Panc1 (cell line): ENCODE data around the gene CNPPD1. TPM values are rescaled to one million over a fixed set of nuclear protein-coding genes. Genes with fewer than 3 reads are reported as not detected.

ENCODE experiments used
- ATAC-seq: fragments of 200-7000 bp; cut with Tn5 transposase; 2 replicates; pipeline ENCODE4 v1.9.1; 2020; ENCODE audit warnings: mild to moderate bottlenecking, moderate library complexity
- BruUV-seq: library from RNA; stranded (reverse); fragments of 400-500 nt; replicated peaks from 2 replicates; lab custom pipeline; 2021; lab: Mats Ljungman, UMichigan
- CTCF ChIA-PET: fragments of 300-600 bp; sonication (Branson Sonifier 250); formaldehyde crosslinking; loops from one replicate; lab custom pipeline; 2022; ENCODE audit warnings: antibody characterized with exemption; lab: Charles Lee
- POLR2A ChIA-PET: fragments of 300-600 bp; sonication (Branson Sonifier 250); formaldehyde crosslinking; loops from one replicate; lab custom pipeline; 2022; ENCODE audit warnings: antibody characterized with exemption; lab: Charles Lee
- DNase-seq: peaks from one replicate; pipeline ENCODE4 v3.0.0-alpha.2; 2010; ENCODE audit warnings: low read depth, low spot score
- H3K27ac ChIP-seq: 2 replicates; pipeline ENCODE4 v1.5.1; 2011; ENCODE audit warnings: mild to moderate bottlenecking, low read length, inconsistent platforms
- H3K27me3 ChIP-seq: fragments of 200-500 bp; sonication (Bioruptor generic); 2 replicates; pipeline ENCODE4 v1.6.0; 2014; ENCODE audit warnings: low read length, inconsistent platforms; ENCODE audit not compliant: control insufficient read depth, insufficient read depth
- H3K36me3 ChIP-seq: fragments of 200-500 bp; sonication (Bioruptor generic); 2 replicates; pipeline ENCODE4 v1.5.1; 2014; ENCODE audit warnings: inconsistent platforms, mild to moderate bottlenecking, low read length, moderate library complexity; ENCODE audit not compliant: control insufficient read depth, insufficient read depth
- H3K4me1 ChIP-seq: 2 replicates; pipeline ENCODE4 v1.5.1; 2011; ENCODE audit warnings: inconsistent platforms, mild to moderate bottlenecking, low read length, moderate library complexity; ENCODE audit not compliant: control insufficient read depth, insufficient read depth
- H3K4me3 ChIP-seq, 2 experiments: 2 replicates each; pipeline ENCODE4 v1.5.1; 2011 to 2012; ENCODE audit warnings: low read depth in 2 of 2, low read length in 2 of 2, mild to moderate bottlenecking in 2 of 2, inconsistent platforms in 1 of 2, moderate library complexity in 1 of 2
- H3K9me3 ChIP-seq: fragments of 200-500 bp; sonication (Bioruptor generic); 2 replicates; pipeline ENCODE4 v1.5.1; 2014; ENCODE audit warnings: low read depth, mild to moderate bottlenecking, inconsistent platforms, low read length, moderate library complexity; ENCODE audit not compliant: control insufficient read depth, insufficient read depth
- POLR2AphosphoS5 ChIP-seq: IDR thresholded peaks from 2 replicates; pipeline ENCODE4 v1.6.1; 2012; ENCODE audit warnings: mild to moderate bottlenecking, low read depth, low read length, moderate library complexity
- REST ChIP-seq, 2 experiments: IDR thresholded peaks; 2 replicates each; pipeline ENCODE4 v1.6.1; 2011 to 2012; ENCODE audit warnings: low read depth in 2 of 2, control low read depth in 1 of 2, low read length in 1 of 2, mild to moderate bottlenecking in 1 of 2, moderate library complexity in 1 of 2; ENCODE audit not compliant: insufficient read depth in 1 of 2
- SIN3A ChIP-seq: IDR thresholded peaks from 2 replicates; pipeline ENCODE4 v1.6.1; 2012; ENCODE audit warnings: low read depth, mild to moderate bottlenecking, low read length, moderate library complexity, borderline replicate concordance; ENCODE audit not compliant: insufficient read depth
- TCF7L2 ChIP-seq: IDR thresholded peaks from 2 replicates; pipeline ENCODE4 v1.6.1; 2011; ENCODE audit warnings: mild to moderate bottlenecking, low read depth, low read length, inconsistent platforms
- in situ Hi-C: cut with HindIII; loops from 2 replicates; pipeline ENCODE4 v1.10.0; 2016; ENCODE audit warnings: low sequenced_read_pairs, low pct_unique_long_range_greater_than_20kb
- intact Hi-C: fragments of 100-400 bp; cut with micrococcal nuclease; formaldehyde crosslinking; loops from one replicate; pipeline ENCODE4 v1.10.0; 2022; ENCODE audit not compliant: unreplicated experiment
- total RNA-seq: library from RNA; stranded (reverse); gene quantifications from one replicate; pipeline ENCODE4 v1.2.1, GENCODE V29; 2021; ENCODE audit not compliant: unreplicated experiment
- TF ChIP-seq, protein P1 (sequence below): fragments of 450-650 bp; IDR thresholded peaks from 2 replicates; pipeline ENCODE4 v1.5.1; 2017; ENCODE audit warnings: mild to moderate bottlenecking

The CNPPD1 gene
- total RNA-seq, 1 experiment from 2014 or later: 55.7 TPM

- intact Hi-C loops (no loop called here), in situ Hi-C loops (no loop called here)
- Histone ChIP-seq H3K4me1 (peaks cover 12% of the 10 kb centered on the region), H3K27me3 (no peaks in the 10 kb centered on the region), H3K27ac (no peak overlapping the region), H3K4me3 (no peak overlapping the region), H3K36me3 (peaks cover 7% of the 10 kb centered on the region; the same call in 1 of the 2 replicates), H3K9me3 (no peaks in the 10 kb centered on the region)
- CTCF ChIA-PET: no interaction called here
- no peak for DNase-seq
- ATAC-seq: no peak
- TF ChIP-seq REST (IDR thresholded peaks at IDR 0.05; ENCODE audit: insufficient read depth in 1 of 2, low read depth in 2 of 2, low read length in 1 of 2): no peak
- no peak for TF ChIP-seq SIN3A
- no peak for TF ChIP-seq TCF7L2
- TF ChIP-seq, protein P1, sequence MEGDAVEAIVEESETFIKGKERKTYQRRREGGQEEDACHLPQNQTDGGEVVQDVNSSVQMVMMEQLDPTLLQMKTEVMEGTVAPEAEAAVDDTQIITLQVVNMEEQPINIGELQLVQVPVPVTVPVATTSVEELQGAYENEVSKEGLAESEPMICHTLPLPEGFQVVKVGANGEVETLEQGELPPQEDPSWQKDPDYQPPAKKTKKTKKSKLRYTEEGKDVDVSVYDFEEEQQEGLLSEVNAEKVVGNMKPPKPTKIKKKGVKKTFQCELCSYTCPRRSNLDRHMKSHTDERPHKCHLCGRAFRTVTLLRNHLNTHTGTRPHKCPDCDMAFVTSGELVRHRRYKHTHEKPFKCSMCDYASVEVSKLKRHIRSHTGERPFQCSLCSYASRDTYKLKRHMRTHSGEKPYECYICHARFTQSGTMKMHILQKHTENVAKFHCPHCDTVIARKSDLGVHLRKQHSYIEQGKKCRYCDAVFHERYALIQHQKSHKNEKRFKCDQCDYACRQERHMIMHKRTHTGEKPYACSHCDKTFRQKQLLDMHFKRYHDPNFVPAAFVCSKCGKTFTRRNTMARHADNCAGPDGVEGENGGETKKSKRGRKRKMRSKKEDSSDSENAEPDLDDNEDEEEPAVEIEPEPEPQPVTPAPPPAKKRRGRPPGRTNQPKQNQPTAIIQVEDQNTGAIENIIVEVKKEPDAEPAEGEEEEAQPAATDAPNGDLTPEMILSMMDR: no peak
- no peak for TF ChIP-seq POLR2AphosphoS5
- BruUV-seq: no TSS peak
- POLR2A ChIA-PET: no interaction called here
These were observed 47.3 kb upstream of the CNPPD1 start for GRCh38 chr2:219223831-219224610.

DNA sequence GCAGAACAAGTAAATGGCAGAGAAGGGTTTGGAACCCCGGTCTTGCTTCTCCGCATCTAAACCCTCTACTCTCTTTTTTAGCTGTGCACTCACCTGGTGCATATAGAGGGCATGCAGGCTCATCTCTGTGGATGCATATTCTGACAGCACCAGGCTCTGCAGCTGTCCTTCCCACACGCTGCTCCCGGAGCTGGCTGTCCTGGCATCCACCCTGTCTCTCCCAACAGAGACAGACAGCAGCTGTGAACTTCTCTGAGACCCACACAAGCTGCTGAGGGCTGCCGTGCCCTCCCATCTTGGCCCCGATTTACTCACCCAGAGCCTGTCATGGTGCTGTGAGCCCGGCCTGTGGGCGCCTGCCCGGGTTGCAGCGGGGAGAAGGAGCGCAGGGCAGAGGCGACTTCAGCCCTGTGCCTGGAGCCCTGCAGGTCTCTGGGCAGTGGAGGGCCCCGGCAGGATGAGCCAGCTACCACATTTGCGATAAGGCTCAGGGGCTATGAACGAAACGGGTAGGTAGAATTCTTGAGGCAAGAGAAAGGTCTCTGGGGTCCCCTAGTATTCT is 45.3 kb upstream of the CNPPD1 start:
- peaks cover 5% of the 10 kb centered on the region; the same call in 1 of the 2 replicates for H3K36me3 ChIP-seq
- no peak overlapping the region for H3K4me3 ChIP-seq
- DNase-seq: no peak
- no peaks in the 10 kb centered on the region for H3K27me3 ChIP-seq
- ChIA-PET POLR2A (no interaction called here), CTCF (interaction anchor here (0.7 kb wide), 1 partner anchor 57 kb away, joined by 4 read pairs; no protein-coding TSS in a partner anchor)
- no TSS peak for BruUV-seq
- no peak overlapping the region for H3K27ac ChIP-seq
- H3K9me3 ChIP-seq: no peaks in the 10 kb centered on the region
- H3K4me1 ChIP-seq: peaks cover 10% of the 10 kb centered on the region
- intact Hi-C loops (no loop called here), in situ Hi-C loops (no loop called here)
- no peak for ATAC-seq
- TF ChIP-seq TCF7L2 (no peak), REST (IDR thresholded peaks at IDR 0.05; ENCODE audit: insufficient read depth in 1 of 2, low read depth in 2 of 2, low read length in 1 of 2) (no peak), SIN3A (no peak), POLR2AphosphoS5 (no peak)
- TF ChIP-seq, protein P1: no peak
